NB4 (cell line): ENCODE results near the gene SALL3.

ENCODE experiments used
- POLR2A ChIP-seq: IDR thresholded peaks from 2 replicates; pipeline ENCODE4 v1.6.1; 2011; ENCODE audit warnings: mild to moderate bottlenecking; ENCODE audit not compliant: insufficient read length; ENCODE audit errors: extremely low read depth
- TF ChIP-seq, protein P1 (sequence below): IDR thresholded peaks from one replicate; pipeline ENCODE4 v1.5.1; 2012; ENCODE audit warnings: low read depth, low read length
- TF ChIP-seq, protein P2 (sequence below): IDR thresholded peaks from 2 replicates; pipeline ENCODE4 v1.6.1; 2011; ENCODE audit warnings: low read depth, low read length

DNA sequence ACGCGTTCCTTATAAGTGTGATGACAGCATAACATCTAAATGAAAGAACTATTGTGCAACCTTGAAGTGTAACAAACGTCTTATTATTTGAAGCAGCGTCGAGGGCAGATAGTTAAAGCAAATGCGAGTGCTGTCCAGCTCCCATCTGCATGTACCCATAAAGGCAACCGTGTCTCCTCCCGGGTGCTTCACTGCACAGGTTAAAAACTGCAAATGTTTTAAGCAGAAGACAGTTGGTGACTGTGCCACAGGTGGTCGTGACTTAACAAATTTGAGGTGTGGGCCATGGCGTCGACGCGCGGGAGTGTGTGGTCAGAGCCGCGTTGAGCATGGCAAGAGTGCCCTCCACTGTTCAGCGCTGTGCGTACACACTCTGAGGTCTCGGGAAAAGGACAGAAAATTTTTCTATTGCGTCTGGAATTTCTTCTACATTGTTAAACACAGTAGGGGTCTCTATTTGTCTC lies 6.4 kb downstream of the SALL3 start:
- TF ChIP-seq, protein P1, sequence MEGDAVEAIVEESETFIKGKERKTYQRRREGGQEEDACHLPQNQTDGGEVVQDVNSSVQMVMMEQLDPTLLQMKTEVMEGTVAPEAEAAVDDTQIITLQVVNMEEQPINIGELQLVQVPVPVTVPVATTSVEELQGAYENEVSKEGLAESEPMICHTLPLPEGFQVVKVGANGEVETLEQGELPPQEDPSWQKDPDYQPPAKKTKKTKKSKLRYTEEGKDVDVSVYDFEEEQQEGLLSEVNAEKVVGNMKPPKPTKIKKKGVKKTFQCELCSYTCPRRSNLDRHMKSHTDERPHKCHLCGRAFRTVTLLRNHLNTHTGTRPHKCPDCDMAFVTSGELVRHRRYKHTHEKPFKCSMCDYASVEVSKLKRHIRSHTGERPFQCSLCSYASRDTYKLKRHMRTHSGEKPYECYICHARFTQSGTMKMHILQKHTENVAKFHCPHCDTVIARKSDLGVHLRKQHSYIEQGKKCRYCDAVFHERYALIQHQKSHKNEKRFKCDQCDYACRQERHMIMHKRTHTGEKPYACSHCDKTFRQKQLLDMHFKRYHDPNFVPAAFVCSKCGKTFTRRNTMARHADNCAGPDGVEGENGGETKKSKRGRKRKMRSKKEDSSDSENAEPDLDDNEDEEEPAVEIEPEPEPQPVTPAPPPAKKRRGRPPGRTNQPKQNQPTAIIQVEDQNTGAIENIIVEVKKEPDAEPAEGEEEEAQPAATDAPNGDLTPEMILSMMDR, result peak; percentile 62
- TF ChIP-seq, protein P2, sequence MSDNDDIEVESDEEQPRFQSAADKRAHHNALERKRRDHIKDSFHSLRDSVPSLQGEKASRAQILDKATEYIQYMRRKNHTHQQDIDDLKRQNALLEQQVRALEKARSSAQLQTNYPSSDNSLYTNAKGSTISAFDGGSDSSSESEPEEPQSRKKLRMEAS, result no peak
- TF ChIP-seq POLR2A, result no peak
